ENCODE results near the gene ANKRD44.
A peak's percentile ranks its signal among the peaks of the same experiment; 100 is the strongest.

The ANKRD44 gene

GRCh38 chr2:197311421-197312033, 947 bp upstream of the ANKRD44 start:
- Histone ChIP-seq H3K9me3 (ENCODE audit: severe bottlenecking) (no peaks in the 10 kb centered on the region), H3K36me3 (ENCODE audit: low read depth) (no peaks in the 10 kb centered on the region), H3K4me3 (ENCODE audit: severe bottlenecking) (no peak overlapping the region), H3K27ac (ENCODE audit: poor library complexity, severe bottlenecking) (no peak overlapping the region), H3K27me3 (ENCODE audit: insufficient read depth, poor library complexity, severe bottlenecking) (no peaks in the 10 kb centered on the region), H3K4me1 (ENCODE audit: insufficient read depth, poor library complexity, severe bottlenecking) (no peaks in the 10 kb centered on the region)
- ATAC-seq (ENCODE audit: low read depth) (peak; percentile 2; the same call in 1 of the 3 replicates), DNase-seq (ENCODE audit: low spot score) (no peak)
- TF ChIP-seq CTCF (IDR thresholded peaks at IDR 0.05; ENCODE audit: poor library complexity, severe bottlenecking) = no peak

DNA sequence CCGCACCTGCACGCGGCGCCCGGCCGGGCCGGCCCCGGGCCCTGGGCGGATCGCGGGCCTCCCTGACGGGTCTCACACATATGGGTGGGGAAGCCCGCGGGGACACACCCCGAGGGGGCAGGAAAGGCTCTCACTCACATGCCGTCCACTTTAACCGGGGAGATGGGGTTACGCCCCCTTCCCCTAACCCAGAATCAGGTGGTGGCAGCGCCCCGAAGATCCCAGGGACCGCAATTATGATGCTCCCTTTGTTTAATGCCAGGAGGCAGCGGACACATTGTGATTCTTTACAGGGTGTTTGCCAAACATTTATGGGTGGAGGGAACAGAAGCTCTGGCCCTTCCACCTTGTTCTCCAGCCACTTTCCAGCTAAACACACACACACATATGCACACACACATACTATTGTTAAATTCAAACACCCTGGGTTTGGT, 424 bp upstream of the ANKRD44 start:
- H3K27me3 ChIP-seq (ENCODE audit: insufficient read depth, poor library complexity, severe bottlenecking) = no peaks in the 10 kb centered on the region
- no peaks in the 10 kb centered on the region for H3K36me3 ChIP-seq (ENCODE audit: low read depth)
- H3K4me3 ChIP-seq (ENCODE audit: severe bottlenecking) = peak overlapping the region; percentile 57
- no peaks in the 10 kb centered on the region for H3K9me3 ChIP-seq (ENCODE audit: severe bottlenecking)
- H3K27ac ChIP-seq (ENCODE audit: poor library complexity, severe bottlenecking) = no peak overlapping the region
- TF ChIP-seq CTCF (IDR thresholded peaks at IDR 0.05; ENCODE audit: poor library complexity, severe bottlenecking) = peak; percentile 47
- DNase-seq (ENCODE audit: low spot score) = no peak
- no peak for ATAC-seq (ENCODE audit: low read depth)
- H3K4me1 ChIP-seq (ENCODE audit: insufficient read depth, poor library complexity, severe bottlenecking) = no peaks in the 10 kb centered on the region

GRCh38 chr2:197309691-197310231, 819 bp downstream of the ANKRD44 start:
- Histone ChIP-seq H3K9me3 (ENCODE audit: severe bottlenecking) (no peaks in the 10 kb centered on the region), H3K4me1 (ENCODE audit: insufficient read depth, poor library complexity, severe bottlenecking) (no peaks in the 10 kb centered on the region), H3K27me3 (ENCODE audit: insufficient read depth, poor library complexity, severe bottlenecking) (no peaks in the 10 kb centered on the region), H3K36me3 (ENCODE audit: low read depth) (no peaks in the 10 kb centered on the region), H3K4me3 (ENCODE audit: severe bottlenecking) (peak overlapping the region; percentile 57), H3K27ac (ENCODE audit: poor library complexity, severe bottlenecking) (no peak overlapping the region)
- no peak for ATAC-seq (ENCODE audit: low read depth)
- TF ChIP-seq CTCF (IDR thresholded peaks at IDR 0.05; ENCODE audit: poor library complexity, severe bottlenecking) = no peak
- no peak for DNase-seq (ENCODE audit: low spot score)

- DNase-seq (ENCODE audit: low spot score) (no peak), ATAC-seq (ENCODE audit: low read depth) (no peak)
- H3K27me3 ChIP-seq (ENCODE audit: insufficient read depth, poor library complexity, severe bottlenecking) = no peaks in the 10 kb centered on the region
- H3K9me3 ChIP-seq (ENCODE audit: severe bottlenecking) = no peaks in the 10 kb centered on the region
- no peaks in the 10 kb centered on the region for H3K36me3 ChIP-seq (ENCODE audit: low read depth)
- no peak overlapping the region for H3K4me3 ChIP-seq (ENCODE audit: severe bottlenecking)
- H3K4me1 ChIP-seq (ENCODE audit: insufficient read depth, poor library complexity, severe bottlenecking) = no peaks in the 10 kb centered on the region
- no peak overlapping the region for H3K27ac ChIP-seq (ENCODE audit: poor library complexity, severe bottlenecking)
- TF ChIP-seq CTCF (IDR thresholded peaks at IDR 0.05; ENCODE audit: poor library complexity, severe bottlenecking) = no peak
Measured at GRCh38 chr2:197308996-197309690, 1.4 kb downstream of the ANKRD44 start.

DNA sequence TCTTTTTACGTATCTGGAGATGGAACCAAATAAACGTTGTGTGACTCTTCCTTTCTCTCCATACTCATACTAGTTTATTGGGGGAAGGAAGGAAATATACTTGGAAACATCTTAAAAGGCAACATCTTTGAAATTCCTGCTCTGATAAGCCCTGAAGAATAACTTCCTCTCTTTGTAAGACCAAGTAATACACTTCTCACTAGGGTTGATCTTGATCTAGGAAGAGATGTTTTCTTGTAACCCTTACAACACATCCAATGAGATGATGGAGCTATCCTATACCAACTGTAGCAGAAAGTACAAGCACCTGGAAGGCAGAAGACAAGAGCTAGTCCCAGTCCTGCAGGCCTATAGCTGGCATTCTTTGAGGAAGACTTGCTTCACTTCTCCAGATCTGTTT, 2.0 kb downstream of the ANKRD44 start:
- Histone ChIP-seq H3K27ac (ENCODE audit: poor library complexity, severe bottlenecking) (no peak overlapping the region), H3K27me3 (ENCODE audit: insufficient read depth, poor library complexity, severe bottlenecking) (no peaks in the 10 kb centered on the region), H3K36me3 (ENCODE audit: low read depth) (no peaks in the 10 kb centered on the region), H3K9me3 (ENCODE audit: severe bottlenecking) (no peaks in the 10 kb centered on the region), H3K4me3 (ENCODE audit: severe bottlenecking) (no peak overlapping the region), H3K4me1 (ENCODE audit: insufficient read depth, poor library complexity, severe bottlenecking) (no peaks in the 10 kb centered on the region)
- no peak for TF ChIP-seq CTCF (IDR thresholded peaks at IDR 0.05; ENCODE audit: poor library complexity, severe bottlenecking)
- DNase-seq (ENCODE audit: low spot score) (no peak), ATAC-seq (ENCODE audit: low read depth) (no peak)
